ENCODE results near the gene TSPOAP1. TPM values are rescaled to one million over a fixed set of nuclear protein-coding genes. Genes with fewer than 3 reads are reported as not detected.

The TSPOAP1 gene
- polyA plus RNA-seq, 6 donors from 2014 or later, result 0.03 to 0.58 (median 0.38) TPM; not detected in 2

GRCh38 chr17:58282442-58282841, 46.2 kb downstream of the TSPOAP1 start:
- Mint-ChIP-seq H3K4me3 (no peak overlapping the region), H3K36me3 (peaks cover 0 to 7% of the 10 kb centered on the region in 2 donors), H3K27ac (no peak overlapping the region), H3K4me1 (peaks cover 4 to 7% (median 4%) of the 10 kb centered on the region in 3 donors), H3K9me3 (no peaks in the 10 kb centered on the region), H3K27me3 (peaks cover 9 to 50% (median 23%) of the 10 kb centered on the region in 3 donors)
- ATAC-seq (ENCODE audit: low read depth in 2 of 2) (no peak), DNase-seq (no peak)

GRCh38 chr17:58281511-58282011, 47.0 kb downstream of the TSPOAP1 start:
- no peak for DNase-seq
- ATAC-seq (ENCODE audit: low read depth in 2 of 2), result no peak
- peaks cover 4 to 7% (median 4%) of the 10 kb centered on the region in 3 donors for H3K4me1 Mint-ChIP-seq
- no peaks in the 10 kb centered on the region for H3K9me3 Mint-ChIP-seq
- peaks cover 4 to 50% (median 23%) of the 10 kb centered on the region in 3 donors for H3K27me3 Mint-ChIP-seq
- no peak overlapping the region for H3K27ac Mint-ChIP-seq
- peaks cover 0 to 7% of the 10 kb centered on the region in 2 donors for H3K36me3 Mint-ChIP-seq
- no peak overlapping the region for H3K4me3 Mint-ChIP-seq

GRCh38 chr17:58280480-58281217, 47.9 kb downstream of the TSPOAP1 start, which contains the start of gene MPO:
Gene MPO, minus strand, starts transcription at chr17:58280935. Its CDS starts 177 bp downstream, at chr17:58280758.
- Mint-ChIP-seq H3K36me3 (peaks cover 0 to 7% of the 10 kb centered on the region in 2 donors), H3K4me3 (peak within 1 kb of the TSS in 1 of 8 donors; percentile 37), H3K9me3 (no peaks in the 10 kb centered on the region), H3K27ac (peak within 1 kb of the TSS in 4 of 6 donors; percentile 49 to 95 (median 72)), H3K27me3 (peaks cover 4 to 59% (median 23%) of the 10 kb centered on the region in 3 donors), H3K4me1 (peaks cover 4 to 7% (median 4%) of the 10 kb centered on the region in 3 donors)
- no peak for ATAC-seq (ENCODE audit: low read depth in 2 of 2)
- no peak for DNase-seq

GRCh38 chr17:58279736-58280479, 48.7 kb downstream of the TSPOAP1 start:
- Mint-ChIP-seq H3K4me1 (peaks cover 4 to 7% (median 4%) of the 10 kb centered on the region in 3 donors), H3K4me3 (peak overlapping the region in 1 of 8 donors; percentile 37), H3K27me3 (peaks cover 0 to 54% (median 23%) of the 10 kb centered on the region in 3 donors)

GRCh38 chr17:58279016-58279711, 49.4 kb downstream of the TSPOAP1 start:
- no peak overlapping the region for H3K27ac Mint-ChIP-seq
- peaks cover 0 to 7% of the 10 kb centered on the region in 2 donors for H3K36me3 Mint-ChIP-seq
- no peak overlapping the region for H3K4me3 Mint-ChIP-seq
- ATAC-seq (ENCODE audit: low read depth in 2 of 2), result no peak
- no peak for DNase-seq
- peaks cover 0 to 46% (median 23%) of the 10 kb centered on the region in 3 donors for H3K27me3 Mint-ChIP-seq
- H3K9me3 Mint-ChIP-seq, result no peaks in the 10 kb centered on the region
- peaks cover 4 to 7% (median 4%) of the 10 kb centered on the region in 3 donors for H3K4me1 Mint-ChIP-seq

More at GRCh38 chr17:58279736-58280479, 48.7 kb downstream of the TSPOAP1 start:
- H3K9me3 Mint-ChIP-seq, result no peaks in the 10 kb centered on the region
- DNase-seq (no peak), ATAC-seq (ENCODE audit: low read depth in 2 of 2) (no peak)
- peak overlapping the region in 4 of 6 donors; percentile 51 to 95 (median 72) for H3K27ac Mint-ChIP-seq
- H3K36me3 Mint-ChIP-seq, result peaks cover 0 to 7% of the 10 kb centered on the region in 2 donors

GRCh38 chr17:58278661-58279015, 50.0 kb downstream of the TSPOAP1 start:
- H3K27ac Mint-ChIP-seq, result peak overlapping the region in 2 of 6 donors; percentile 32 to 65

GRCh38 chr17:58277802-58278595, 50.6 kb downstream of the TSPOAP1 start:
- Mint-ChIP-seq H3K4me3 (no peak overlapping the region), H3K4me1 (peaks cover 3 to 4% (median 4%) of the 10 kb centered on the region in 3 donors), H3K36me3 (no peaks in the 10 kb centered on the region), H3K27me3 (peaks cover 0 to 41% (median 14%) of the 10 kb centered on the region in 3 donors), H3K27ac (peak overlapping the region in 2 of 6 donors; percentile 32 to 92), H3K9me3 (no peaks in the 10 kb centered on the region)
- ATAC-seq (ENCODE audit: low read depth in 2 of 2) (no peak), DNase-seq (no peak)

More at GRCh38 chr17:58278661-58279015, 50.0 kb downstream of the TSPOAP1 start:
- no peak overlapping the region for H3K4me3 Mint-ChIP-seq
- H3K27me3 Mint-ChIP-seq, result peaks cover 0 to 44% (median 18%) of the 10 kb centered on the region in 3 donors
- no peaks in the 10 kb centered on the region for H3K9me3 Mint-ChIP-seq
- no peak for DNase-seq
- peaks cover 4 to 5% (median 4%) of the 10 kb centered on the region in 3 donors for H3K4me1 Mint-ChIP-seq
- ATAC-seq (ENCODE audit: low read depth in 2 of 2), result no peak
- peaks cover 0 to 4% of the 10 kb centered on the region in 2 donors for H3K36me3 Mint-ChIP-seq

GRCh38 chr17:58277107-58277801, 51.3 kb downstream of the TSPOAP1 start:
- no peak for DNase-seq
- no peak for ATAC-seq (ENCODE audit: low read depth in 2 of 2)
- Mint-ChIP-seq H3K4me1 (peaks cover 3 to 4% (median 4%) of the 10 kb centered on the region in 3 donors), H3K27me3 (peaks cover 0 to 47% (median 14%) of the 10 kb centered on the region in 3 donors), H3K9me3 (peaks cover 0 to 1% (median 0%) of the 10 kb centered on the region in 7 donors), H3K36me3 (no peaks in the 10 kb centered on the region), H3K4me3 (peak overlapping the region in 1 of 8 donors; percentile 6), H3K27ac (no peak overlapping the region)

GRCh38 chr17:58276423-58276822, 52.2 kb downstream of the TSPOAP1 start:
- peaks cover 0 to 47% (median 14%) of the 10 kb centered on the region in 3 donors for H3K27me3 Mint-ChIP-seq
- H3K27ac Mint-ChIP-seq, result no peak overlapping the region
- DNase-seq, result no peak
- peaks cover 3 to 4% (median 4%) of the 10 kb centered on the region in 3 donors for H3K4me1 Mint-ChIP-seq
- no peak overlapping the region for H3K4me3 Mint-ChIP-seq
- no peak for ATAC-seq (ENCODE audit: low read depth in 2 of 2)
- H3K36me3 Mint-ChIP-seq, result no peaks in the 10 kb centered on the region
- H3K9me3 Mint-ChIP-seq, result peaks cover 0 to 1% (median 0%) of the 10 kb centered on the region in 7 donors

GRCh38 chr17:58275417-58275816, 53.2 kb downstream of the TSPOAP1 start:
- Mint-ChIP-seq H3K27me3 (peaks cover 0 to 42% (median 17%) of the 10 kb centered on the region in 3 donors), H3K4me1 (peaks cover 3 to 4% (median 4%) of the 10 kb centered on the region in 3 donors), H3K27ac (no peak overlapping the region), H3K9me3 (peaks cover 0 to 1% (median 0%) of the 10 kb centered on the region in 7 donors), H3K36me3 (no peaks in the 10 kb centered on the region), H3K4me3 (no peak overlapping the region)
- no peak for ATAC-seq (ENCODE audit: low read depth in 2 of 2)
- no peak for DNase-seq

- Mint-ChIP-seq H3K36me3 (no peaks in the 10 kb centered on the region), H3K9me3 (peaks cover 0 to 1% (median 0%) of the 10 kb centered on the region in 7 donors), H3K27ac (no peak overlapping the region), H3K4me1 (peaks cover 0 to 4% (median 3%) of the 10 kb centered on the region in 3 donors), H3K4me3 (no peak overlapping the region), H3K27me3 (peaks cover 0 to 25% (median 18%) of the 10 kb centered on the region in 3 donors)
- DNase-seq, result no peak
- no peak for ATAC-seq (ENCODE audit: low read depth in 2 of 2)
Observed at GRCh38 chr17:58273453-58274104, 55.0 kb downstream of the TSPOAP1 start.

All from naive B cell (primary cell).